GM19193 (cell line): ENCODE results near the gene SSBP3.

ENCODE experiments used
- POLR2A ChIP-seq: IDR thresholded peaks from 4 replicates; pipeline ENCODE4 v1.6.1; 2011; ENCODE audit not compliant: insufficient read depth, insufficient read length; ENCODE audit errors: extremely low read depth

Gene SSBP3

DNA sequence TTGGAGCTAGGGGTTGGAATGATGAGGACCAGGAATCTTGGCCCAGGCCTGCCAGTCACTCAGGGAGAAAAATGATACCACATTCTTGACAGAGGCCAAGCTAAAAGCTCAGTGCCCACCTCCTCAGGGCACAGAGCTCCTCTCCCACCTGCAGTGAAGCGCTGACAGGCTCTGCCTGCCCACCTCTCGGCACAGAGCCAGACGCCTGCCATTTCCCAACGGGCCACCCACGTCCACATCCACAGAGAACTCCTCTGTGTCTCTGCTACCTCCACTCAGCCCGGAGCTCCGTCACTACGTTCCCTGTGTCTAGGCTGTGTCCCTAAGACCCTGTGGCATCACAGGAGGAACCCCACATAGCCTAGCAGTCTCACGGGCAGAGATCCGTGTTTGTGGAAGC is 145.4 kb downstream of the SSBP3 start:
- no peak for TF ChIP-seq POLR2A

- TF ChIP-seq POLR2A = no peak
Measured at GRCh38 chr1:54259546-54260140, 146.6 kb downstream of the SSBP3 start.

GRCh38 chr1:54257876-54258275 is 148.3 kb downstream of the SSBP3 start:
- TF ChIP-seq POLR2A = no peak

GRCh38 chr1:54257346-54257620 is 148.9 kb downstream of the SSBP3 start:
- TF ChIP-seq POLR2A = no peak

DNA sequence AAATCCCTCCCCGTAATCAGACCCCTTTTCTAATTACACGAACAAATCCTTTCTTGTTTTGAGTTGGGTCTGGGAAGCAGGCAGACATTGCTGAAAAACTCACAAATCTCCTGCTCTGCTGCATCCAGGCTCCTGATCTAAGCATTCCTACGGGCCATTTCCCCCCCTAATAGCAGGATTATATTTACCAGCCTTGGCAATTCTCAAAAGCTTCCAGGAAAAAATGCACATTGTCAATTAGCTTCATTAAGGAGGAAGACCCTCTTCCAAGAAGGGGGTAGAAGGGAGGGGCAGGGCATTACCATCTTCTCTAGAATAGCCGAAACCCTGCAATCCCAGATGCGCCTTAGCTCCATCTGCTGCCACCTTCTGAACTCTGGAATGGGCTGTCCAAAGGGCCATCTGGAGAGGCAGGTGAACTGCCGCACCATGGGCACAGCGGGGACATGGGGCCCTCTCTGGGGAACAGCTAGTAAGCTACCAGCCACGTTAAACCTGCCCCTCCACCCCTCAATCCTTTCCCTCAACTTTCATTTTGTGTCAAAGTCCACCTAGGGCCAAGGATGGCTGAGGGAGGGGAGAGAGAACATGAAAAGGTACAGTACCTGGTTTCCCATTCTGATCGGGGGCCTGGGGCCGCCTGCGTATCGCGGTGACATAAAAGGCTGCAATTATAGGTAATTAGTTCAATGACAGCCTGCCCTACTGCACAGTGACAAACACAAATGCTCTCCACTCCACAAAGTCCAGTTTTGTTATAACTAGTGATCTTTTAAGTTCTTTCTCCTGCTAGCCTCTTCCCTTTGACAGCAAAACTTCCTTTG is 149.5 kb downstream of the SSBP3 start:
- no peak for TF ChIP-seq POLR2A

DNA sequence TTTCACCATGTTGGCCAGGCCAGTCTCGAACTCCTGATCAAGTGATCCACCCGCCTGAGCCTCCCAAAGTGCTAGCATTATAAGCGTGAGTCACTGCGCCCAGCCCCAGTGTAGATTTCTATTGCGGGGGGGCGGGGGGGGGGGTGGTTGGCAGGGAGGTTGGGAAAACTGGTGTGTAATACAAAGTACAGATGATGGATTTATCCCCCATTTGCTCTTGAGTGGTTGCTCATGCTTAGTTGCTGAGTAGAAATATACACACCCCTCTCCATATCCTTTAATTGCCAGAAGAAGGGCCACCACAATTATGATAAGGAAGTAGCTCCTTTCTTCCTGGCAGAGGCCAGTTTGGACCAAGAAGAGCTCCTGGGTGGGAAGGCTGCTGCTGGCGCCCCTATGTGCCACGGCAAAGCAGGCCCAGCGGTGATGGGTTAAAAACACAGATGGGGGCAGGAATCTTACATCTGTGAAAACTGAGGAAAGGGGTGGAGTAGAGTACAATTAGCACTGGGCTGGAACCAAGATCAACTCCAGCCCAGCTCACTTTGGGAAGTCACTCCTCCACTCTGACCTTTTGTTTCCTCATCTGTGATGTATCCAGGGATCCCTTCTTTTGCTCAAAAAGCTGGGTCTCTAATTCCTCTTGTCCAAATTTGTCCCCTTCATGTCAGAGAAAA is 151.0 kb downstream of the SSBP3 start:
- TF ChIP-seq POLR2A = no peak

GRCh38 chr1:54254055-54254454 is 152.1 kb downstream of the SSBP3 start:
- TF ChIP-seq POLR2A = no peak

- TF ChIP-seq POLR2A = no peak
Measured at GRCh38 chr1:54253480-54253879, 152.7 kb downstream of the SSBP3 start.

- no peak for TF ChIP-seq POLR2A
Measured at GRCh38 chr1:54252371-54252936, 153.7 kb downstream of the SSBP3 start.

DNA sequence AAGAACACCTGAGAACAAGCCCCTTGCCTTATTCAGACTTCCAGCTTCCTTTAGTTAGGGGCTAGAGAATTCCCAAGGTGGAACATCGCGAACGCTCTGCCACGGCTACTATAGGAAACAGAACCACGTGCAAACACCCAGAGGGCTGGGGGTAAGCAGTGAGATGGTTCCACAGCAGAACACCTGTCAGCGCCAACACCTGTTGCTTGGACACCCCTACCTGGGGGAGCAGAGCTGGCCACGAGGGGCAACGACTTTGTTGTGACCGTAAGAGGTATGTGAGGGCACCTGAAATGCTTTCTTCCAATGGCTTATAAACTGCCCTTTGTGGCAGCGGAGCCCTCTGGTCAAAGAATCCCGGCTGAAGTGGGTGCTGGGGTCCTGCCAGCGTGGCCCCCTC is 155.5 kb downstream of the SSBP3 start:
- no peak for TF ChIP-seq POLR2A

GRCh38 chr1:54249819-54250435 is 156.3 kb downstream of the SSBP3 start:
- no peak for TF ChIP-seq POLR2A

GRCh38 chr1:54248966-54249365 is 157.2 kb downstream of the SSBP3 start:
- TF ChIP-seq POLR2A = no peak

DNA sequence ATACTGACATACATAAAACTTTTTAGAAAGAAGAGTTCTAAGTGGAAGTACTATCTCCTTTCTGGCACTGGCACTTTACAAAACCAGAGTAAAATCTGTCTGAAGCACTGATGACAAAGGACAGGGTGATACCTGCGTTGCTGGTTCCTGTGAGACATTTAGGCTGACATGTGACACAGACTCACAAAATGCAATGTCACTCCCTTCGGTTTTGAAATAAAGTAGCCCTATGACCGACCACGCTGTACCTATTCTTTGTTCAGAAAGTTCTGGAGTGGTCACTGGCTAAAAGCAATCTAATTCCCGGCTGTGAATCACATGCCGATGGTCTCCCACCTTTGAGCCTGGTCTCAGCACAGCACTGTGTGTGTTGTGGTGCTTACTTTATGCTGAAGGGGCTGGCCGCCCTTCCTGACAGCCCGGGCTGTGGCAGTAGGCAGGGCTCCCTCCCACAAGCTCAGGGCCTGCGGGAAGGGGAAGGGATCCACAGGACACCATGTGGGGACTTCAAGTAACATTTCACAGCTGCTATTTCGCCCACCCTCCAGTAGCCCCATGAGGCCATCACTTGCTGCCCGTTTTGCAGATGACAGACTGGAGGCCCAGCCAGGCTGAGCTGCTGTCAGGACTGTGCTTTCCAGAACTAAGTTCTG is 158.2 kb downstream of the SSBP3 start:
- TF ChIP-seq POLR2A = no peak

DNA sequence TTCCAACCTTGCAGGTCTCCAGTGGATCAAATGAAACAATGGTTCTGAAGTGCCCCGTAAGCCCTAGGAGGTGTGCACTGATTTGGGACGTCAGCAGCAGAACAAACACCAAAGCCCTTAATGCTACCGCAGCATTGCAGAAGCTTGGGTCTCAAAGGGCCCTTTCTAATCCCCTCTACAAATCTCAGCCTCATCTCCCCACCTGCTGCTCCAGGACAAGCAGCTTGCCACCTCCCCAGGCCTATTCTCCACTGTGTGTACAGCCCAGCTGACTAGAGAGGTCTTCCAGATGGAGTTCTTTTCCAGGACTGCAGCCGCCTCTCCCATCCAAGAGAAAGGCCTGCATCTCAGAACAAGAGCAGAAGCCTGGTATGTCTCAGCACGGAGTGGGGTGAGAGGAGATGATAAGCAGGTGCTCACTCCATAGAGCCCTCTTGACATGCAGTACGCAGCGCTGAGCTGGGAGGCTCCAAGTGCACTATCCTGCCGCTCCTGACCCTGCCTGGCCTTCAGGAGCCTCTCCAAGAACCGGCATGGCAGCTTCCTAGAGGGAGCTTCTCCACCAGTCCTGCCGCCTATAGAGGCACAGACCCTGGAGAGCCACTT is 160.0 kb downstream of the SSBP3 start:
- no peak for TF ChIP-seq POLR2A
